Breast epithelium (tissue), 4 donors: ENCODE results near the gene TESMIN. TPM values are rescaled to one million over a fixed set of nuclear protein-coding genes. Genes with fewer than 3 reads are reported as not detected.

Source experiments
- DNase-seq, 2 donors: peaks; one replicate each; pipeline ENCODE4 v3.0.0-alpha.2; 2019; ENCODE audit warnings: low spot score in 2 of 2
- H3K27ac ChIP-seq, 2 donors: fragments of 200-600 bp; sonication (generic) in 1 of 2; one replicate each; pipeline ENCODE4 v1.5.1; 2016 to 2019; ENCODE audit warnings: mild to moderate bottlenecking in 1 of 2
- H3K27me3 ChIP-seq, 2 donors: fragments of 200-600 bp; sonication (generic) in 1 of 2; one replicate each; pipeline versions ENCODE4 v1.5.1 to v1.6.0; 2017 to 2019; ENCODE audit warnings: control low read depth in 1 of 2, mild to moderate bottlenecking in 1 of 2
- H3K36me3 ChIP-seq: fragments of 200-600 bp; one replicate; pipeline ENCODE4 v1.5.1; 2019
- H3K4me1 ChIP-seq, 2 donors: fragments of 200-600 bp; sonication (generic); one replicate each; pipeline ENCODE4 v1.5.1; 2016 to 2019; ENCODE audit warnings: control low read depth in 1 of 2
- H3K4me3 ChIP-seq, 3 donors: fragments of 200-600 bp; sonication (generic); 1 replicate in 2 of 3; 2 replicates in 1 of 3; pipeline ENCODE4 v1.5.1; 2016 to 2019; ENCODE audit warnings: mild to moderate bottlenecking in 3 of 3, moderate library complexity in 2 of 3
- H3K9me3 ChIP-seq, 2 donors: fragments of 200-600 bp; sonication (generic) in 1 of 2; one replicate each; pipeline ENCODE4 v1.5.1; 2016 to 2019; ENCODE audit warnings: control low read depth in 1 of 2
- CTCF ChIP-seq, 3 donors: fragments of 450-650 bp; IDR thresholded peaks; one replicate each; pipeline ENCODE4 v1.5.1; 2016 to 2017; ENCODE audit warnings: antibody characterized with exemption in 3 of 3, mild to moderate bottlenecking in 3 of 3, moderate library complexity in 3 of 3
- POLR2A ChIP-seq: fragments of 450-650 bp; IDR thresholded peaks from one replicate; pipeline ENCODE4 v1.6.1; 2016; ENCODE audit warnings: antibody characterized with exemption, mild to moderate bottlenecking, moderate library complexity
- POLR2AphosphoS5 ChIP-seq, 3 donors: sonication (generic); formaldehyde crosslinking; IDR thresholded peaks; one replicate each; pipeline ENCODE4 v1.6.1; 2017; ENCODE audit warnings: antibody characterized with exemption in 3 of 3
- intact Hi-C: fragments of 100-400 bp; cut with DNase I; formaldehyde crosslinking; loops from one replicate; pipeline ENCODE4 v1.15.1; 2023; ENCODE audit warnings: low total_unique reads
- total RNA-seq, 3 donors: library from RNA; depleted of rRNA; stranded (reverse); fragments of >200 nt; gene quantifications; one replicate each; pipeline ENCODE4 v1.1.0, GENCODE V29; 2016

TESMIN gene
- total RNA-seq, 3 donors from 2014 or later = 0.48 to 9.8 (median 6.9) TPM

- no peak for TF ChIP-seq POLR2A
- TF ChIP-seq POLR2AphosphoS5 (IDR thresholded peaks at IDR 0.05) = no peak
- no peak for TF ChIP-seq CTCF (IDR thresholded peaks at IDR 0.05)
- Histone ChIP-seq H3K9me3 (no peaks in the 10 kb centered on the region), H3K4me3 (no peak overlapping the region), H3K27me3 (no peaks in the 10 kb centered on the region), H3K27ac (no peak overlapping the region), H3K4me1 (no peaks in the 10 kb centered on the region), H3K36me3 (no peaks in the 10 kb centered on the region)
- intact Hi-C loops = no loop called here
- DNase-seq = no peak
Measured at GRCh38 chr11:68735125-68735524, 16.2 kb downstream of the TESMIN start.

GRCh38 chr11:68734111-68734510, 17.2 kb downstream of the TESMIN start:
- no peak overlapping the region for H3K4me3 ChIP-seq
- TF ChIP-seq POLR2A (no peak), CTCF (IDR thresholded peaks at IDR 0.05) (no peak), POLR2AphosphoS5 (IDR thresholded peaks at IDR 0.05) (no peak)
- no peaks in the 10 kb centered on the region for H3K9me3 ChIP-seq
- H3K36me3 ChIP-seq = no peaks in the 10 kb centered on the region
- intact Hi-C loops = no loop called here
- H3K27me3 ChIP-seq = no peaks in the 10 kb centered on the region
- DNase-seq = no peak
- H3K27ac ChIP-seq = no peak overlapping the region
- no peaks in the 10 kb centered on the region for H3K4me1 ChIP-seq

GRCh38 chr11:68727783-68728182, 23.5 kb downstream of the TESMIN start:
- TF ChIP-seq CTCF (IDR thresholded peaks at IDR 0.05) (no peak), POLR2A (no peak), POLR2AphosphoS5 (IDR thresholded peaks at IDR 0.05) (no peak)
- no peaks in the 10 kb centered on the region for H3K36me3 ChIP-seq
- H3K27ac ChIP-seq = no peak overlapping the region
- no peak overlapping the region for H3K4me3 ChIP-seq
- H3K27me3 ChIP-seq = no peaks in the 10 kb centered on the region
- intact Hi-C loops = no loop called here
- no peak for DNase-seq
- no peaks in the 10 kb centered on the region for H3K4me1 ChIP-seq
- H3K9me3 ChIP-seq = no peaks in the 10 kb centered on the region

- DNase-seq = no peak
- no peaks in the 10 kb centered on the region for H3K27me3 ChIP-seq
- no peak overlapping the region for H3K4me3 ChIP-seq
- intact Hi-C loops = no loop called here
- H3K9me3 ChIP-seq = peaks cover 0 to 10% of the 10 kb centered on the region in 2 donors
- TF ChIP-seq POLR2AphosphoS5 (IDR thresholded peaks at IDR 0.05) (no peak), CTCF (IDR thresholded peaks at IDR 0.05) (no peak), POLR2A (no peak)
- no peak overlapping the region for H3K27ac ChIP-seq
- H3K36me3 ChIP-seq = no peaks in the 10 kb centered on the region
- no peaks in the 10 kb centered on the region for H3K4me1 ChIP-seq
Measured at GRCh38 chr11:68724293-68724692, 27.0 kb downstream of the TESMIN start.

GRCh38 chr11:68722143-68722542, 29.2 kb downstream of the TESMIN start:
- H3K27ac ChIP-seq = no peak overlapping the region
- H3K36me3 ChIP-seq = no peaks in the 10 kb centered on the region
- H3K4me3 ChIP-seq = no peak overlapping the region
- no peaks in the 10 kb centered on the region for H3K27me3 ChIP-seq
- intact Hi-C loops = no loop called here
- DNase-seq = no peak
- peaks cover 4 to 10% of the 10 kb centered on the region in 2 donors for H3K9me3 ChIP-seq
- no peak for TF ChIP-seq CTCF (IDR thresholded peaks at IDR 0.05)
- TF ChIP-seq POLR2AphosphoS5 (IDR thresholded peaks at IDR 0.05) = no peak
- TF ChIP-seq POLR2A = no peak
- no peaks in the 10 kb centered on the region for H3K4me1 ChIP-seq
